Measurements from ENCODE around the gene PLPPR2. TPM values are rescaled to one million over a fixed set of nuclear protein-coding genes. Genes with fewer than 3 reads are reported as not detected.

PLPPR2 gene
- total and polyA plus RNA-seq, 5 donors: 19.7 to 32.1 (median 25.1) TPM

GRCh38 chr19:11361037-11361770, 6.0 kb downstream of the PLPPR2 start:
- ATAC-seq (peak; percentile 41 to 47), DNase-seq (peak; percentile 59 to 78 (median 73))
- intact Hi-C loops (cut with DNase I): no loop called here
- WGBS: 59% methylated on average over 43 of the region's 43 CpGs
- H3K4me1 ChIP-seq (ENCODE audit: control insufficient read depth, insufficient read depth, low read length): peaks cover 4% of the 10 kb centered on the region
- no peak overlapping the region for H3K4me3 ChIP-seq (ENCODE audit: low read length)
- H3K9me3 ChIP-seq (ENCODE audit: control insufficient read depth, low read length): no peaks in the 10 kb centered on the region
- H3K27ac ChIP-seq (ENCODE audit: low read length): no peak overlapping the region
- H3K27me3 ChIP-seq (ENCODE audit: control insufficient read depth, insufficient read depth): no peaks in the 10 kb centered on the region

- Histone ChIP-seq H3K27me3 (ENCODE audit: control insufficient read depth, insufficient read depth) (no peaks in the 10 kb centered on the region), H3K4me3 (ENCODE audit: low read length) (no peak overlapping the region), H3K27ac (ENCODE audit: low read length) (no peak overlapping the region), H3K9me3 (ENCODE audit: control insufficient read depth, low read length) (no peaks in the 10 kb centered on the region), H3K4me1 (ENCODE audit: control insufficient read depth, insufficient read depth, low read length) (no peaks in the 10 kb centered on the region)
- no peak for ATAC-seq
- DNase-seq: peak in 1 of 3 donors; percentile 53
- intact Hi-C loops (cut with DNase I): no loop called here
- 80% methylated on average over 35 of the region's 35 CpGs for WGBS
Measured at GRCh38 chr19:11361771-11362731, 6.8 kb downstream of the PLPPR2 start.

- Histone ChIP-seq H3K27me3 (ENCODE audit: control insufficient read depth, insufficient read depth) (no peaks in the 10 kb centered on the region), H3K4me1 (ENCODE audit: control insufficient read depth, insufficient read depth, low read length) (no peaks in the 10 kb centered on the region), H3K27ac (ENCODE audit: low read length) (no peak overlapping the region), H3K9me3 (ENCODE audit: control insufficient read depth, low read length) (no peaks in the 10 kb centered on the region), H3K4me3 (ENCODE audit: low read length) (no peak overlapping the region)
- ATAC-seq: no peak
- intact Hi-C loops (cut with DNase I): no loop called here
- 90% methylated on average over 10 of the region's 10 CpGs for WGBS
- peak in 1 of 3 donors; percentile 16 for DNase-seq
Measured at GRCh38 chr19:11363881-11364280, 8.6 kb downstream of the PLPPR2 start.

GRCh38 chr19:11364296-11364904, 9.2 kb downstream of the PLPPR2 start:
- 93% methylated on average over 28 of the region's 28 CpGs for WGBS
- Histone ChIP-seq H3K4me1 (ENCODE audit: control insufficient read depth, insufficient read depth, low read length) (no peaks in the 10 kb centered on the region), H3K27ac (ENCODE audit: low read length) (no peak overlapping the region), H3K4me3 (ENCODE audit: low read length) (no peak overlapping the region), H3K9me3 (ENCODE audit: control insufficient read depth, low read length) (no peaks in the 10 kb centered on the region), H3K27me3 (ENCODE audit: control insufficient read depth, insufficient read depth) (no peaks in the 10 kb centered on the region)
- DNase-seq: peak in 1 of 3 donors; percentile 49
- intact Hi-C loops (cut with DNase I): no loop called here
- ATAC-seq: peak in 1 of 2 donors; percentile 8

GRCh38 chr19:11364935-11365334, 9.7 kb downstream of the PLPPR2 start:
- Histone ChIP-seq H3K4me1 (ENCODE audit: control insufficient read depth, insufficient read depth, low read length) (no peaks in the 10 kb centered on the region), H3K9me3 (ENCODE audit: control insufficient read depth, low read length) (no peaks in the 10 kb centered on the region), H3K4me3 (ENCODE audit: low read length) (no peak overlapping the region), H3K27me3 (ENCODE audit: control insufficient read depth, insufficient read depth) (no peaks in the 10 kb centered on the region), H3K27ac (ENCODE audit: low read length) (no peak overlapping the region)
- WGBS: 65% methylated on average over 5 of the region's 5 CpGs
- intact Hi-C loops (cut with DNase I): no loop called here
- DNase-seq: peak in 1 of 3 donors; percentile 49
- ATAC-seq: no peak

- ATAC-seq (no peak), DNase-seq (peak in 1 of 3 donors; percentile 24)
- H3K27ac ChIP-seq (ENCODE audit: low read length): no peak overlapping the region
Measured at GRCh38 chr19:11365557-11366117, 10.4 kb downstream of the PLPPR2 start.

GRCh38 chr19:11367528-11367927, 12.3 kb downstream of the PLPPR2 start:
- Histone ChIP-seq H3K27me3 (ENCODE audit: control insufficient read depth, insufficient read depth) (no peaks in the 10 kb centered on the region), H3K4me1 (ENCODE audit: control insufficient read depth, insufficient read depth, low read length) (no peaks in the 10 kb centered on the region), H3K4me3 (ENCODE audit: low read length) (no peak overlapping the region), H3K9me3 (ENCODE audit: control insufficient read depth, low read length) (no peaks in the 10 kb centered on the region), H3K27ac (ENCODE audit: low read length) (no peak overlapping the region)
- DNase-seq (no peak), ATAC-seq (no peak)
- WGBS: 87% methylated on average over 2 of the region's 2 CpGs
- intact Hi-C loops (cut with DNase I): no loop called here

More at GRCh38 chr19:11365557-11366117, 10.4 kb downstream of the PLPPR2 start:
- intact Hi-C loops (cut with DNase I): no loop called here
- H3K9me3 ChIP-seq (ENCODE audit: control insufficient read depth, low read length): no peaks in the 10 kb centered on the region
- no peaks in the 10 kb centered on the region for H3K27me3 ChIP-seq (ENCODE audit: control insufficient read depth, insufficient read depth)
- no peak overlapping the region for H3K4me3 ChIP-seq (ENCODE audit: low read length)
- WGBS: 60% methylated on average over 7 of the region's 7 CpGs
- no peaks in the 10 kb centered on the region for H3K4me1 ChIP-seq (ENCODE audit: control insufficient read depth, insufficient read depth, low read length)

- H3K27me3 ChIP-seq (ENCODE audit: control insufficient read depth, insufficient read depth): no peaks in the 10 kb centered on the region
- intact Hi-C loops (cut with DNase I): no loop called here
- WGBS: 91% methylated on average over 2 of the region's 2 CpGs
- H3K4me3 ChIP-seq (ENCODE audit: low read length): no peak overlapping the region
- DNase-seq: no peak
- no peak for ATAC-seq
- no peaks in the 10 kb centered on the region for H3K9me3 ChIP-seq (ENCODE audit: control insufficient read depth, low read length)
- H3K4me1 ChIP-seq (ENCODE audit: control insufficient read depth, insufficient read depth, low read length): peaks cover 7% of the 10 kb centered on the region
- H3K27ac ChIP-seq (ENCODE audit: low read length): no peak overlapping the region
Measured at GRCh38 chr19:11370744-11371143, 15.5 kb downstream of the PLPPR2 start.

GRCh38 chr19:11373166-11373884, 18.1 kb downstream of the PLPPR2 start:
- Histone ChIP-seq H3K9me3 (ENCODE audit: control insufficient read depth, low read length) (no peaks in the 10 kb centered on the region), H3K4me3 (ENCODE audit: low read length) (no peak overlapping the region), H3K4me1 (ENCODE audit: control insufficient read depth, insufficient read depth, low read length) (peaks cover 9% of the 10 kb centered on the region), H3K27ac (ENCODE audit: low read length) (no peak overlapping the region), H3K27me3 (ENCODE audit: control insufficient read depth, insufficient read depth) (no peaks in the 10 kb centered on the region)
- WGBS: 46% methylated on average over 10 of the region's 10 CpGs
- no peak for ATAC-seq
- peak in 1 of 3 donors; percentile 48 for DNase-seq
- intact Hi-C loops (cut with DNase I): no loop called here

GRCh38 chr19:11373885-11374432, 18.7 kb downstream of the PLPPR2 start:
- no peaks in the 10 kb centered on the region for H3K27me3 ChIP-seq (ENCODE audit: control insufficient read depth, insufficient read depth)
- DNase-seq (no peak), ATAC-seq (no peak)
- H3K27ac ChIP-seq (ENCODE audit: low read length): peak overlapping the region; percentile 14
- WGBS: 33% methylated on average over 11 of the region's 11 CpGs
- intact Hi-C loops (cut with DNase I): no loop called here
- H3K9me3 ChIP-seq (ENCODE audit: control insufficient read depth, low read length): no peaks in the 10 kb centered on the region
- H3K4me3 ChIP-seq (ENCODE audit: low read length): peak overlapping the region; percentile 74
- H3K4me1 ChIP-seq (ENCODE audit: control insufficient read depth, insufficient read depth, low read length): peaks cover 11% of the 10 kb centered on the region

Data from right cardiac atrium (tissue), 5 donors.